Ishikawa (cell line): ENCODE data around the gene TRAK1.

Source experiments
- CEBPB ChIP-seq: IDR thresholded peaks from 2 replicates; pipeline ENCODE4 v1.6.1; 2012
- CREB1 ChIP-seq: IDR thresholded peaks from 2 replicates; pipeline ENCODE4 v1.6.1; 2012; ENCODE audit warnings: low read depth
- EGR1 ChIP-seq: IDR thresholded peaks from 2 replicates; pipeline ENCODE4 v1.6.1; 2012
- EP300 ChIP-seq: IDR thresholded peaks from 2 replicates; pipeline ENCODE4 v1.6.1; 2012; ENCODE audit warnings: borderline replicate concordance
- NFIC ChIP-seq: IDR thresholded peaks from 2 replicates; pipeline ENCODE4 v1.6.1; 2012
- RAD21 ChIP-seq: IDR thresholded peaks from 2 replicates; pipeline ENCODE4 v1.6.1; 2012; ENCODE audit warnings: low read depth
- TAF1 ChIP-seq: IDR thresholded peaks from 2 replicates; pipeline ENCODE4 v1.6.1; 2012; ENCODE audit warnings: low read depth, mild to moderate bottlenecking
- TCF12 ChIP-seq: IDR thresholded peaks from 2 replicates; pipeline ENCODE4 v1.6.1; 2012; ENCODE audit warnings: low read depth
- TEAD4 ChIP-seq: IDR thresholded peaks from 2 replicates; pipeline ENCODE4 v1.6.1; 2012
- YY1 ChIP-seq: IDR thresholded peaks from 2 replicates; pipeline ENCODE4 v1.6.1; 2012; ENCODE audit warnings: low read depth
- ZBTB7A ChIP-seq: IDR thresholded peaks from 2 replicates; pipeline ENCODE4 v1.6.1; 2012; ENCODE audit warnings: low read depth
- TF ChIP-seq, protein P1 (sequence below): IDR thresholded peaks from 2 replicates; pipeline ENCODE4 v1.6.1; 2012; ENCODE audit warnings: low read depth, mild to moderate bottlenecking
- TF ChIP-seq, protein P2 (sequence below): IDR thresholded peaks from 2 replicates; pipeline ENCODE4 v1.6.1; 2012
- TF ChIP-seq, protein P3 (sequence below): IDR thresholded peaks from 2 replicates; pipeline ENCODE4 v1.6.1; 2012

TRAK1 gene

DNA sequence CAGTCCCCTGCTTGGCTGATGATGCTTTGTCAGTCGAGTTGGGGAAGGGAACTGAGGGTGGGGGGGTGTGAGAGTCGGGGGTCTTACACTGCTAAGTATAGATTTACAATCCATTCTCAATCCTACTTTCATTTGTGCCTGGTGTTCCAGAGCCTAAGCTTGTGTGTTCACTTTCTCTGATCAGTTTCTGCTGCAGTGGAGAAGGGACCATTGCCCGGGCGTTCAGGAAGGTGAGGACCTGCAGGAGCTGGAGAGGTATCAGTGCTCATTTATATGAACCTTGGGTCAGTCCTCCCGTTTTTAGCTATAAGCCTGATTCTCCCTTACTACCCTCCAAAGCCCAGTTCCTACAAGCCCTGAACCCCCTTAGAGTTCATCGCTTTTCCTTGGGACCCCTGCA, 41.0 kb upstream of the TRAK1 start:
- TF ChIP-seq EP300 = no peak
- no peak for TF ChIP-seq TCF12
- no peak for TF ChIP-seq EGR1
- no peak for TF ChIP-seq TEAD4
- no peak for TF ChIP-seq NFIC
- no peak for TF ChIP-seq RAD21
- TF ChIP-seq, protein P1, sequence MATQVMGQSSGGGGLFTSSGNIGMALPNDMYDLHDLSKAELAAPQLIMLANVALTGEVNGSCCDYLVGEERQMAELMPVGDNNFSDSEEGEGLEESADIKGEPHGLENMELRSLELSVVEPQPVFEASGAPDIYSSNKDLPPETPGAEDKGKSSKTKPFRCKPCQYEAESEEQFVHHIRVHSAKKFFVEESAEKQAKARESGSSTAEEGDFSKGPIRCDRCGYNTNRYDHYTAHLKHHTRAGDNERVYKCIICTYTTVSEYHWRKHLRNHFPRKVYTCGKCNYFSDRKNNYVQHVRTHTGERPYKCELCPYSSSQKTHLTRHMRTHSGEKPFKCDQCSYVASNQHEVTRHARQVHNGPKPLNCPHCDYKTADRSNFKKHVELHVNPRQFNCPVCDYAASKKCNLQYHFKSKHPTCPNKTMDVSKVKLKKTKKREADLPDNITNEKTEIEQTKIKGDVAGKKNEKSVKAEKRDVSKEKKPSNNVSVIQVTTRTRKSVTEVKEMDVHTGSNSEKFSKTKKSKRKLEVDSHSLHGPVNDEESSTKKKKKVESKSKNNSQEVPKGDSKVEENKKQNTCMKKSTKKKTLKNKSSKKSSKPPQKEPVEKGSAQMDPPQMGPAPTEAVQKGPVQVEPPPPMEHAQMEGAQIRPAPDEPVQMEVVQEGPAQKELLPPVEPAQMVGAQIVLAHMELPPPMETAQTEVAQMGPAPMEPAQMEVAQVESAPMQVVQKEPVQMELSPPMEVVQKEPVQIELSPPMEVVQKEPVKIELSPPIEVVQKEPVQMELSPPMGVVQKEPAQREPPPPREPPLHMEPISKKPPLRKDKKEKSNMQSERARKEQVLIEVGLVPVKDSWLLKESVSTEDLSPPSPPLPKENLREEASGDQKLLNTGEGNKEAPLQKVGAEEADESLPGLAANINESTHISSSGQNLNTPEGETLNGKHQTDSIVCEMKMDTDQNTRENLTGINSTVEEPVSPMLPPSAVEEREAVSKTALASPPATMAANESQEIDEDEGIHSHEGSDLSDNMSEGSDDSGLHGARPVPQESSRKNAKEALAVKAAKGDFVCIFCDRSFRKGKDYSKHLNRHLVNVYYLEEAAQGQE = no peak
- TF ChIP-seq TAF1 = no peak
- TF ChIP-seq, protein P2, sequence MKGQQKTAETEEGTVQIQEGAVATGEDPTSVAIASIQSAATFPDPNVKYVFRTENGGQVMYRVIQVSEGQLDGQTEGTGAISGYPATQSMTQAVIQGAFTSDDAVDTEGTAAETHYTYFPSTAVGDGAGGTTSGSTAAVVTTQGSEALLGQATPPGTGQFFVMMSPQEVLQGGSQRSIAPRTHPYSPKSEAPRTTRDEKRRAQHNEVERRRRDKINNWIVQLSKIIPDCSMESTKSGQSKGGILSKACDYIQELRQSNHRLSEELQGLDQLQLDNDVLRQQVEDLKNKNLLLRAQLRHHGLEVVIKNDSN = no peak
- TF ChIP-seq YY1 = no peak
- TF ChIP-seq ZBTB7A = no peak

DNA sequence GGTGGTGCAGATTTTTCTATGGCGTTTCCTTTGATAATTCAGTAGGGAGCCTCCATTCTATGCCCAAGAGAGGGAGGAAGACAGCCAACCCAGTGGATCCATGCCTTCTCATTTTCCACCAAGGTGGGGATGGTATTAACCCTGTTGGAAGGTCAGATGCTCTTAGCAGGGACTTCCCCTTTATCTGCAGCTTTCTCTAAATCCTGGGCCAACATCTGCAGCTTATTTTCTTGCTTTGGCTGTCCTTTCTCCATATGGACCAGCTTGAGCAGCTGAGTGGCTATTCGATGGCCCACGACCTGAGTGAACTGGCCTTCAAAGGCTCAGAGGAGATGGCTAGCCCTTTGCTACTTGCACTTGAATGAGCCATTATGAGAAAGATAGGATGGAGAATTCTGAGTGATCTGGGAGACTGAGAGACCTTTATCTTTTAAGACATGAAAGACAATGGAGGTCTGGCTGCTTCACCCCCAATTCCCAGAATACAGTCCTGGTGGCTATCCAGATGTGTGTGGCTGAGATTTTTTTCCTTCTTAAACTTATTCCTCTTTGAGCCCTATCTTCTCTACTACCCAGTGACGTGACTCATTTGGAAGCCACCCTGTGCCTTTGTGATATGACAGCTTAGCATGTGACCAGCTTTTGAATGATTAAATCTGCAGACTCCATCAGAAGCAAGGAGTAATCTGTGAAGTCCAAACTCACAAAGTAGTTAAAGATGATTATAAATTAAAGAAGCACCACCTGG, 39.6 kb upstream of the TRAK1 start:
- TF ChIP-seq EP300 (no peak), TEAD4 (no peak), ZBTB7A (no peak), TCF12 (no peak), YY1 (no peak), CREB1 (no peak), CEBPB (no peak), RAD21 (no peak), EGR1 (no peak)
- TF ChIP-seq, protein P1 = no peak
- TF ChIP-seq, protein P2 = no peak
- TF ChIP-seq, protein P3, sequence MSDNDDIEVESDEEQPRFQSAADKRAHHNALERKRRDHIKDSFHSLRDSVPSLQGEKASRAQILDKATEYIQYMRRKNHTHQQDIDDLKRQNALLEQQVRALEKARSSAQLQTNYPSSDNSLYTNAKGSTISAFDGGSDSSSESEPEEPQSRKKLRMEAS = no peak

DNA sequence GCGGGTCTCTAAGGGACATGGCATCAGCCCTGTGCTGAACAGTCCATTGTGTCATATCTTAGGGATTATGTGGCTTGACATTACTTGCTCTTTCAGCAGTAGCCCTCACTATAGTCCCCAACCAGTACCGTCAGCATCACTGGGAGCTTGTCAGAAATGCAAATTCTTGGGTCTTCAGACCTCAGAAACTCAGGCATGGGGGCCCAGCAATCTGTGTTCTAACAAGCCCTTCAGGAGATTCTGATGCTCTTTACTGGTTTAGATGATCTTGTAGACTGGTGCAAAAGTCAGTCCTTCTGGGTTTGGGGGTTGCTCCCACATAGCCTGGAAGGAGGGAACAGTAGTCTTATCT, 39.0 kb upstream of the TRAK1 start:
- TF ChIP-seq CREB1 (no peak), EP300 (no peak), EGR1 (no peak), YY1 (no peak), TAF1 (no peak), RAD21 (no peak), CEBPB (no peak), TCF12 (no peak)
- TF ChIP-seq, protein P2 = no peak
- TF ChIP-seq, protein P1 = no peak

DNA sequence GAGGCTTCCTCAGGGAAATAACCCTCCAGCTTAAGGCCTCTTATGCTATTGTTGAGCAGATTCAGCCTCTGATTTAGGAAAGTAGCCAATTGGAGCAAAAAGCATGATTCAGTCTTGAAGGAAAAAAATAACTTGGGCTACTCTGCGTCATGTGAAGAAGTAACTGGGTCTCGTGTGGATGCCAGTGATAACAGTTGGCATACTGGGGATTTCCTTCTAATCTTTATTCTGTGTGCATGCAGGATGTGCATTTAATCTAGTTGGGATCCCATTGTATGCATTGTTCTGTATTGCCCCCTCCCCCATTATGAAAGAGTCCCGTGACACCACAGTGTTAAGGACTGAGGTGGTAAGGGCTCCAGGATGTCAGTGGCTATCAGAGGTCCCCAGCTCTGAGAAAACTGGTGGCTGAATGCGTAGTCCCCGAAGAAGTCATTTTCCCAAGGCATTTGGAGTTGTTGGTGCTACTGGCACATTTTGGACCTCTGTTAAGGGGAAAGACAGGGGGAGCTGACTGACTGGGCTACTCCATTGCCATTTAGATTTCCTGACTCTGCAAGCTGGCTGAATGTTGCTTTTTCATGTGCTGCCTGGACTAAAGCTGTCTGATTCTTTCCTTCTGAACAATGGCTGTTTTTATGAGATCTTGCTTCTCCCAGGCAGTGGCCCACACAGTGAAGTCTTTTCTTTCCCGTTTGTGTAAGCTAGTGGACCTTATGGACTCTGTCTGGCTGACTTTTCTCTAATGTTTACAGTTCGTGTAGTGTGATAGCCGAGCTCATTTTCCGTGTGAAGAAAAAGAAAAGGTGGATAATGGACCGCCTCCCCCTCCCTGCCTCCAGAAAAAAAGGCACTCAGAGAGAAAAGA, 38.4 kb upstream of the TRAK1 start:
- TF ChIP-seq, protein P3 = no peak
- no peak for TF ChIP-seq TEAD4
- TF ChIP-seq TAF1 = no peak
- no peak for TF ChIP-seq EGR1
- no peak for TF ChIP-seq EP300
- no peak for TF ChIP-seq YY1
- no peak for TF ChIP-seq NFIC
